Astrocyte of the hippocampus (primary cell): ENCODE data around the gene LIPN.

Experiments used
- DNase-seq: peaks from one replicate; pipeline ENCODE4 v3.0.0; 2011; ENCODE audit warnings: low read depth, low spot score

Gene LIPN

DNA sequence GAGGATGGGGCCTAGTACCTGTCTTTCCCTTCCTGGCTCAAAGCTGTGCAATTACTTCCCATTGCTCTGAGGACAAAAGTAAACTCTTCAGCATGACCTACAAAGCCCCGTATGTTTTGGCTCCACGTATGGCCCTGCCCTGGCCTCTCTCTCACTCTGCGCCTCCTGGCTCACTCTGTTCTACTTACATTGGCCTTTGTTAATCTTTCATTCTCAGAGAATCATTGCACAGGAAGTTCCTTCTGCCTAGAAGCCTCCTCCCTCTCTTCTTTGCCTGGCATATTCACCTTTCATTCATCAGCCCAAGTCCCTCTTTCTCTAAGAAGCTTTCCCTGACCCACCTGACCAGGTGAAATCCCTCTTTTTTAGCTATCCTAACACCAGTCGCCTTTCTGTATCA lies 66.6 kb downstream of the LIPN start:
- DNase-seq = no peak

DNA sequence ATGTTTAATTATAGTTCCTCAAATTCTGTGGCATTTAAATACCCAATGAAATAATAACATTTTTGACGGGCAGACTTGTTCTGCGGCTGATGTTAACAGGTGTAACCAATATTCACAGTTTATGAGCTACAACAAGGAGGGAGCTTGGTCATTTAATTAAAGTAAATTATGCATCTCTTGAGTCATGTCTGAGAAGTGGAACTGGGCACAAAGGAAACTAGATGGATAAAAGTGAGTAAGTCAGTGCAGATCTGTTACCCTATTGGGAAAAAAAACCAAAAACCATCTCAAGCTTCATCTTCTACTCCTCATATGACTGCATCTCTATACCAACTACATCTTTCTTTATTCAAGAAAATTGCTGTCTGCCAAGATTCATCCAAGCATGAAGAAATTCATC lies 67.9 kb downstream of the LIPN start:
- DNase-seq = no peak

DNA sequence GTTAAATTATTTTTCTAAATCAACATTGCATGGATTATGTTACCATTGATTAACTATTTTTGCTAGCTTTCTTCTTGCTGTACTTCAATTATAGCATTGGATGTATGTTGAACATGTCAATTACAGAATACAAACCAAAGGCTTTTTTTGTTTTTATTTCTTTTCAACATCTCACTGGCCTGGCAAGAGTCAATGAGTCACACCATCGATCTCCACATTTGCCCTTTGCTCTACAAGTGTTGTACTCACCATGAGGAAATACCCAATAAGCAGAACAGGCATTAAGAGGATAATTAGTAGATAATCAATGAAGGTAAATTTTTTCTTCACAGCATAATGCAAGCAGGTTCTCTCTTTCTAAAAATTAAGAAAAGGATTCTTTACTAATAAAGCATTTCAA lies 68.5 kb downstream of the LIPN start:
- DNase-seq = no peak
